ENCODE data around the gene WARS2.

The WARS2 gene

GRCh38 chr1:119012383-119012782, 128.1 kb downstream of the WARS2 start:
- no peak for DNase-seq

GRCh38 chr1:119011706-119012105, 128.7 kb downstream of the WARS2 start:
- no peak for DNase-seq

GRCh38 chr1:119011116-119011515, 129.3 kb downstream of the WARS2 start:
- peak; percentile 38 for DNase-seq

- peak; percentile 91 for DNase-seq
Observed at GRCh38 chr1:119010201-119010600, 130.3 kb downstream of the WARS2 start.

GRCh38 chr1:119009312-119009655, 131.2 kb downstream of the WARS2 start:
- DNase-seq = no peak

- DNase-seq = peak; percentile 85
Observed at GRCh38 chr1:119008483-119009311, 131.8 kb downstream of the WARS2 start.

GRCh38 chr1:119007670-119008482, 132.6 kb downstream of the WARS2 start:
- peak; percentile 48 for DNase-seq

GRCh38 chr1:119007339-119007669, 133.1 kb downstream of the WARS2 start:
- no peak for DNase-seq

- no peak for DNase-seq
Observed at GRCh38 chr1:119006406-119007279, 133.8 kb downstream of the WARS2 start.

- no peak for DNase-seq
Observed at GRCh38 chr1:119005724-119006405, 134.6 kb downstream of the WARS2 start.

GRCh38 chr1:119004781-119005180, 135.7 kb downstream of the WARS2 start:
- DNase-seq = no peak

GRCh38 chr1:119004129-119004527, 136.3 kb downstream of the WARS2 start:
- DNase-seq = no peak

- DNase-seq = no peak
Observed at GRCh38 chr1:119003413-119004128, 136.9 kb downstream of the WARS2 start.

- DNase-seq = peak; percentile 91
Observed at GRCh38 chr1:119002028-119002686, 138.3 kb downstream of the WARS2 start.

- DNase-seq = no peak
Observed at GRCh38 chr1:119001181-119002027, 139.0 kb downstream of the WARS2 start.

- peak; percentile 43 for DNase-seq
Observed at GRCh38 chr1:119000371-119001180, 139.9 kb downstream of the WARS2 start.

- DNase-seq = no peak
Observed at GRCh38 chr1:118999348-119000071, 140.9 kb downstream of the WARS2 start.

- no peak for DNase-seq
Observed at GRCh38 chr1:118998171-118998570, 142.3 kb downstream of the WARS2 start.

GRCh38 chr1:118997225-118997624, 143.2 kb downstream of the WARS2 start:
- no peak for DNase-seq

All from fibroblast of skin of back (primary cell).